ENCODE data around the gene TACC2. TPM values are rescaled to one million over a fixed set of nuclear protein-coding genes. Genes with fewer than 3 reads are reported as not detected.

Gene TACC2
- total RNA-seq, 4 donors from 2014 or later: 31.0 to 52.5 (median 42.2) TPM

DNA sequence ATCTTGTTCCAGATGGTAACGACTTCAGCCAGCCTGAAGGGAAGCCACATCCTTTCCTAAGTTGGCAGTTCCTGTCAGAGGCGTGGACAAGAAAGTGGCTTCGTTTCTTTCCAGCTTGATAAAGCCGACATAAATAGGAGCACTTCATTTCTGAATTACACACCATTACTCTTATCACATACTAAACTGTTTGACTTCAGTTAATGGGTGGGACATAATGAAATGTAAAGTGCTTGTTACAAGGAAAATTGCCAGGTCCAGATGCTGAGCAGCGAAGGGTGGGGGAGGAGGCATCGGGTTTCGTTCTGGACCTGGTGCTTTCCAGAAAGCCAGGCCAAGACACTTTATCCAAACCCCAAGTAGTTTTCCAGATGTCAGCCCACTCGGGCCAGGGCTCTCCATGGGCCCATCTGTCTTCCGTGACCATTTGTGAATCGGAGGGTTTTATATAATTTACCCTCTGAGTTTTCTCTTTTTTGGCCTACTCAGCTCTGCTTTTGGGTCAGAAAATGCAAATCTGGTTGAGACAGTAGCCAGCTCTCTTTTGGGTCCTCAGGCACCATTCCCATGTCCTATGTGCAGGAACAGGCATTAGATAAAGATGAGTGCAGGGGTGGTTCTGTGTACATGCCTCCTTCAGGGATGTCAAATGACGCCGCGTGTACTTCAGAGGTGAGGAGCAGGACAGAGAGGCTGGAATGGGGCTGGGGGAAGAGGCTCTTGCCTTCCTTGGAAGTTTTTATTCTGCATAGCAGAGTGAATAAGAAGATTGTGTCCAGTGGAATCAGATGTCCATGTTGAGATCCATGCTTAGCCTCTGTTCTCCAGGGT lies 90.2 kb downstream of the TACC2 start:
- Histone ChIP-seq H3K27ac (peak overlapping the region in 1 of 4 donors; percentile 29), H3K4me3 (no peak overlapping the region), H3K27me3 (no peaks in the 10 kb centered on the region), H3K36me3 (no peaks in the 10 kb centered on the region), H3K9me3 (no peaks in the 10 kb centered on the region), H3K4me1 (no peaks in the 10 kb centered on the region)
- no peak for DNase-seq (ENCODE audit: low spot score in 2 of 2)
- no peak for TF ChIP-seq EP300 (IDR thresholded peaks at IDR 0.05)
- no peak for TF ChIP-seq POLR2A (IDR thresholded peaks at IDR 0.05)
- TF ChIP-seq, protein P1, sequence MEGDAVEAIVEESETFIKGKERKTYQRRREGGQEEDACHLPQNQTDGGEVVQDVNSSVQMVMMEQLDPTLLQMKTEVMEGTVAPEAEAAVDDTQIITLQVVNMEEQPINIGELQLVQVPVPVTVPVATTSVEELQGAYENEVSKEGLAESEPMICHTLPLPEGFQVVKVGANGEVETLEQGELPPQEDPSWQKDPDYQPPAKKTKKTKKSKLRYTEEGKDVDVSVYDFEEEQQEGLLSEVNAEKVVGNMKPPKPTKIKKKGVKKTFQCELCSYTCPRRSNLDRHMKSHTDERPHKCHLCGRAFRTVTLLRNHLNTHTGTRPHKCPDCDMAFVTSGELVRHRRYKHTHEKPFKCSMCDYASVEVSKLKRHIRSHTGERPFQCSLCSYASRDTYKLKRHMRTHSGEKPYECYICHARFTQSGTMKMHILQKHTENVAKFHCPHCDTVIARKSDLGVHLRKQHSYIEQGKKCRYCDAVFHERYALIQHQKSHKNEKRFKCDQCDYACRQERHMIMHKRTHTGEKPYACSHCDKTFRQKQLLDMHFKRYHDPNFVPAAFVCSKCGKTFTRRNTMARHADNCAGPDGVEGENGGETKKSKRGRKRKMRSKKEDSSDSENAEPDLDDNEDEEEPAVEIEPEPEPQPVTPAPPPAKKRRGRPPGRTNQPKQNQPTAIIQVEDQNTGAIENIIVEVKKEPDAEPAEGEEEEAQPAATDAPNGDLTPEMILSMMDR (IDR thresholded peaks at IDR 0.05): no peak
- 58 to 67% methylated on average over 13 of the region's 13 CpGs for WGBS, 2 donors

DNA sequence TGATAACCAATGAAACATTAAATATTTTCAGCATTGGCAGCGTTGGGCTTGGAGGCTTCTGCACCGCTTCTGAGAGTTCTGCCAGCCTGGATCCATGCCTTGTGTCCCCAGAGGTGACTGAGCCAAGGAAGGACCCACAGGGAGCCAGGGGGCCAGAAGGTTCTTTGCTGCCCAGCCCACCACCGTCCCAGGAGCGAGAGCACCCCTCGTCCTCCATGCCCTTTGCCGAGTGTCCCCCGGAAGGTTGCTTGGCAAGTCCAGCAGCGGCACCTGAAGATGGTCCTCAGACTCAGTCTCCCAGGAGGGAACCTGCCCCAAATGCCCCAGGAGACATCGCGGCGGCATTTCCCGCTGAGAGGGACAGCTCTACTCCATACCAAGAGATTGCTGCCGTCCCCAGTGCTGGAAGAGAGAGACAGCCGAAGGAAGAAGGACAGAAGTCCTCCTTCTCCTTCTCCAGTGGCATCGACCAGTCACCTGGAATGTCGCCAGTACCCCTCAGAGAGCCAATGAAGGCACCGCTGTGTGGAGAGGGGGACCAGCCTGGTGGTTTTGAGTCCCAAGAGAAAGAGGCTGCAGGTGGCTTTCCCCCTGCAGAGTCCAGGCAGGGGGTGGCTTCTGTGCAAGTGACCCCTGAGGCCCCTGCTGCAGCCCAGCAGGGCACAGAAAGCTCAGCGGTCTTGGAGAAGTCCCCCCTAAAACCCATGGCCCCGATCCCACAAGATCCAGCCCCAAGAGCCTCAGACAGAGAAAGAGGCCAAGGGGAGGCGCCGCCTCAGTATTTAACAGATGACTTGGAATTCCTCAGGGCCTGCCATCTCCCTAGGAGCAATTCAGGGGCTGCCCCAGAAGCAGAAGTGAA lies 93.9 kb downstream of the TACC2 start:
- no peaks in the 10 kb centered on the region for H3K4me1 ChIP-seq
- no peaks in the 10 kb centered on the region for H3K9me3 ChIP-seq
- H3K27ac ChIP-seq: no peak overlapping the region
- no peak for DNase-seq (ENCODE audit: low spot score in 2 of 2)
- TF ChIP-seq EP300 (IDR thresholded peaks at IDR 0.05): no peak
- TF ChIP-seq, protein P1 (IDR thresholded peaks at IDR 0.05): no peak
- TF ChIP-seq POLR2A (IDR thresholded peaks at IDR 0.05): no peak
- no peak overlapping the region for H3K4me3 ChIP-seq
- no peaks in the 10 kb centered on the region for H3K36me3 ChIP-seq
- 86 to 89% methylated on average over 9 to 21 of the region's 21 CpGs for WGBS, 2 donors
- H3K27me3 ChIP-seq: no peaks in the 10 kb centered on the region

DNA sequence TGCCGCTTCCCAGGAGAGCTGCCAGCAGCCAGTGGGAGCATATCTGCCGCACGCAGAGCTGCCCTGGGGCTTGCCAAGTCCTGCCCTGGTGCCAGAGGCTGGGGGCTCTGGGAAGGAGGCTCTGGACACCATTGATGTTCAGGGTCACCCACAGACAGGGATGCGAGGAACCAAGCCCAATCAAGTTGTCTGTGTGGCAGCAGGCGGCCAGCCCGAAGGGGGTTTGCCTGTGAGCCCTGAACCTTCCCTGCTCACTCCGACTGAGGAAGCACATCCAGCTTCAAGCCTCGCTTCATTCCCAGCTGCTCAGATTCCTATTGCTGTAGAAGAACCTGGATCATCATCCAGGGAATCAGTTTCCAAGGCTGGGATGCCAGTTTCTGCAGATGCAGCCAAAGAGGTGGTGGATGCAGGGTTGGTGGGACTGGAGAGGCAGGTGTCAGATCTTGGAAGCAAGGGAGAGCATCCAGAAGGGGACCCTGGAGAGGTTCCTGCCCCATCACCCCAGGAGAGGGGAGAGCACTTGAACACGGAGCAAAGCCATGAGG lies 94.6 kb downstream of the TACC2 start:
- no peak for TF ChIP-seq POLR2A (IDR thresholded peaks at IDR 0.05)
- TF ChIP-seq EP300 (IDR thresholded peaks at IDR 0.05): no peak
- TF ChIP-seq, protein P1 (IDR thresholded peaks at IDR 0.05): no peak

DNA sequence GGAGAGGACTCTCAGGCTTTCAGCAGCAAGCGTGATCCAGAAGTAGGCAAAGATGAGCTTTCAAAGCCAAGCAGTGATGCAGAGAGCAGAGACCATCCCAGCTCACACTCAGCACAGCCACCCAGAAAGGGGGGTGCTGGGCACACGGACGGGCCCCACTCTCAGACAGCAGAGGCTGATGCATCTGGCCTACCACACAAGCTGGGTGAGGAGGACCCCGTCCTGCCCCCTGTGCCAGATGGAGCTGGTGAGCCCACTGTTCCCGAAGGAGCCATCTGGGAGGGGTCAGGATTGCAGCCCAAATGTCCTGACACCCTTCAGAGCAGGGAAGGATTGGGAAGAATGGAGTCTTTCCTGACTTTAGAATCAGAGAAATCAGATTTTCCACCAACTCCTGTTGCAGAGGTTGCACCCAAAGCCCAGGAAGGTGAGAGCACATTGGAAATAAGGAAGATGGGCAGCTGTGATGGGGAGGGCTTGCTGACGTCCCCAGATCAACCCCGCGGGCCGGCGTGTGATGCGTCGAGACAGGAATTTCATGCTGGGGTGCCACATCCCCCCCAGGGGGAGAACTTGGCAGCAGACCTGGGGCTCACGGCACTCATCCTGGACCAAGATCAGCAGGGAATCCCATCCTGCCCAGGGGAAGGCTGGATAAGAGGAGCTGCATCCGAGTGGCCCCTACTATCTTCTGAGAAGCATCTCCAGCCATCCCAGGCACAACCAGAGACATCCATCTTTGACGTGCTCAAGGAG lies 95.5 kb downstream of the TACC2 start:
- DNase-seq (ENCODE audit: low spot score in 2 of 2): no peak
- H3K4me3 ChIP-seq: no peak overlapping the region
- TF ChIP-seq, protein P1 (IDR thresholded peaks at IDR 0.05): no peak
- TF ChIP-seq POLR2A (IDR thresholded peaks at IDR 0.05) (no peak), EP300 (IDR thresholded peaks at IDR 0.05) (no peak)
- H3K27me3 ChIP-seq: no peaks in the 10 kb centered on the region
- no peaks in the 10 kb centered on the region for H3K36me3 ChIP-seq
- H3K4me1 ChIP-seq: no peaks in the 10 kb centered on the region
- no peak overlapping the region for H3K27ac ChIP-seq
- 82 to 85% methylated on average over 12 to 15 of the region's 15 CpGs for WGBS, 2 donors
- H3K9me3 ChIP-seq: no peaks in the 10 kb centered on the region

More for the DNA sequence above, 94.6 kb downstream of the TACC2 start:
- Histone ChIP-seq H3K27ac (no peak overlapping the region), H3K4me3 (no peak overlapping the region), H3K36me3 (no peaks in the 10 kb centered on the region), H3K27me3 (no peaks in the 10 kb centered on the region), H3K9me3 (no peaks in the 10 kb centered on the region), H3K4me1 (no peaks in the 10 kb centered on the region)
- 79 to 94% methylated on average over 8 of the region's 9 CpGs for WGBS, 2 donors
- no peak for DNase-seq (ENCODE audit: low spot score in 2 of 2)

Data from tibial nerve (tissue), 4 donors.